Measurements from ENCODE around the gene GET4. TPM values are rescaled to one million over a fixed set of nuclear protein-coding genes. Genes with fewer than 3 reads are reported as not detected.

GET4 gene
- total RNA-seq, 6 experiments from 2014 or later, result 15.6 to 38.3 (median 28.3) TPM

DNA sequence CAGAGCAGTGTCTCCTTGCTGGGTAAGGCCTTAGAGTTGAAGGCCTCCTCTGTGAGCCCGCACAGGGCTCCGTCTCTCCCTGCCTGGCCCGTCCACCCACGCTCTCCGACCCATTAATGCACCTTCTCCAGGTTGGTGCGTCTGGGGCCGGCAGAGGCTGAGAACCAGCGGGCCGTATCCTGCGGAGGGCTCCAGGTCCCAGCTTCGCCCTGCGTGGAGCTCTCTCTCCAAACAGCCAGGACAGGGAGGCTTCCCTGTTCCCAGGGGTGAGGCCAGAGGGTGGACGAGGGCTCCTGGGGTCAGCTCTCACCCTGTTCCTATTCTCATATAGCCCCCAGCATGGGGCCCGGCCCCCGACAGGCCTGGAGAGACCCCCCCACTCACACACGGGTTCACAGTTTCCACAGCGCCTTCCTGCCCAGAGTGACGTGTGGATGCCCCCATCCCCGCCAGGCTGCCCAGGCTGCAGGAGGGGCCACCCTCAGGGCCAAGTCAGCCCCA is 34.6 kb downstream of the GET4 start:
- Histone ChIP-seq H3K9me3 (no peaks in the 10 kb centered on the region), H3K36me3 (no peaks in the 10 kb centered on the region), H3K27me3 (no peaks in the 10 kb centered on the region), H3K4me3 (no peak overlapping the region), H3K27ac (no peak overlapping the region), H3K4me1 (no peaks in the 10 kb centered on the region)
- TF ChIP-seq POLR2A (IDR thresholded peaks at IDR 0.05), result no peak
- TF ChIP-seq, protein P1, sequence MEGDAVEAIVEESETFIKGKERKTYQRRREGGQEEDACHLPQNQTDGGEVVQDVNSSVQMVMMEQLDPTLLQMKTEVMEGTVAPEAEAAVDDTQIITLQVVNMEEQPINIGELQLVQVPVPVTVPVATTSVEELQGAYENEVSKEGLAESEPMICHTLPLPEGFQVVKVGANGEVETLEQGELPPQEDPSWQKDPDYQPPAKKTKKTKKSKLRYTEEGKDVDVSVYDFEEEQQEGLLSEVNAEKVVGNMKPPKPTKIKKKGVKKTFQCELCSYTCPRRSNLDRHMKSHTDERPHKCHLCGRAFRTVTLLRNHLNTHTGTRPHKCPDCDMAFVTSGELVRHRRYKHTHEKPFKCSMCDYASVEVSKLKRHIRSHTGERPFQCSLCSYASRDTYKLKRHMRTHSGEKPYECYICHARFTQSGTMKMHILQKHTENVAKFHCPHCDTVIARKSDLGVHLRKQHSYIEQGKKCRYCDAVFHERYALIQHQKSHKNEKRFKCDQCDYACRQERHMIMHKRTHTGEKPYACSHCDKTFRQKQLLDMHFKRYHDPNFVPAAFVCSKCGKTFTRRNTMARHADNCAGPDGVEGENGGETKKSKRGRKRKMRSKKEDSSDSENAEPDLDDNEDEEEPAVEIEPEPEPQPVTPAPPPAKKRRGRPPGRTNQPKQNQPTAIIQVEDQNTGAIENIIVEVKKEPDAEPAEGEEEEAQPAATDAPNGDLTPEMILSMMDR (IDR thresholded peaks at IDR 0.05), result no peak
- DNase-seq, result no peak
- no peak for ATAC-seq
- intact Hi-C loops (cut with DNase I), result no loop called here
- WGBS (ENCODE audit: insufficient coverage, low coverage, low lambda C conversion rate, missing lambda C conversion rate), result 58% methylated on average over 2 of the region's 19 CpGs

- no peak overlapping the region for H3K4me3 ChIP-seq
- no peaks in the 10 kb centered on the region for H3K4me1 ChIP-seq
- intact Hi-C loops (cut with DNase I), result no loop called here
- H3K9me3 ChIP-seq, result no peaks in the 10 kb centered on the region
- H3K36me3 ChIP-seq, result no peaks in the 10 kb centered on the region
- no CpG with 5 or more reads among the region's 41 CpGs for WGBS (ENCODE audit: insufficient coverage, low coverage, low lambda C conversion rate, missing lambda C conversion rate)
- H3K27ac ChIP-seq, result no peak overlapping the region
- no peaks in the 10 kb centered on the region for H3K27me3 ChIP-seq
- DNase-seq (no peak), ATAC-seq (no peak)
- TF ChIP-seq, protein P1 (IDR thresholded peaks at IDR 0.05), result no peak
- no peak for TF ChIP-seq POLR2A (IDR thresholded peaks at IDR 0.05)
These were observed 35.6 kb downstream of the GET4 start for GRCh38 chr7:911791-912480.

- Histone ChIP-seq H3K4me1 (no peaks in the 10 kb centered on the region), H3K4me3 (no peak overlapping the region), H3K36me3 (no peaks in the 10 kb centered on the region), H3K27me3 (no peaks in the 10 kb centered on the region), H3K9me3 (no peaks in the 10 kb centered on the region), H3K27ac (no peak overlapping the region)
- intact Hi-C loops (cut with DNase I), result no loop called here
- ATAC-seq (peak in 1 of 4 donors; percentile 10), DNase-seq (no peak)
- TF ChIP-seq, protein P1 (IDR thresholded peaks at IDR 0.05), result no peak
- no peak for TF ChIP-seq POLR2A (IDR thresholded peaks at IDR 0.05)
- WGBS (ENCODE audit: insufficient coverage, low coverage, low lambda C conversion rate, missing lambda C conversion rate), result 68% methylated on average over 9 of the region's 31 CpGs
These were observed 37.6 kb downstream of the GET4 start for GRCh38 chr7:913736-914520.

DNA sequence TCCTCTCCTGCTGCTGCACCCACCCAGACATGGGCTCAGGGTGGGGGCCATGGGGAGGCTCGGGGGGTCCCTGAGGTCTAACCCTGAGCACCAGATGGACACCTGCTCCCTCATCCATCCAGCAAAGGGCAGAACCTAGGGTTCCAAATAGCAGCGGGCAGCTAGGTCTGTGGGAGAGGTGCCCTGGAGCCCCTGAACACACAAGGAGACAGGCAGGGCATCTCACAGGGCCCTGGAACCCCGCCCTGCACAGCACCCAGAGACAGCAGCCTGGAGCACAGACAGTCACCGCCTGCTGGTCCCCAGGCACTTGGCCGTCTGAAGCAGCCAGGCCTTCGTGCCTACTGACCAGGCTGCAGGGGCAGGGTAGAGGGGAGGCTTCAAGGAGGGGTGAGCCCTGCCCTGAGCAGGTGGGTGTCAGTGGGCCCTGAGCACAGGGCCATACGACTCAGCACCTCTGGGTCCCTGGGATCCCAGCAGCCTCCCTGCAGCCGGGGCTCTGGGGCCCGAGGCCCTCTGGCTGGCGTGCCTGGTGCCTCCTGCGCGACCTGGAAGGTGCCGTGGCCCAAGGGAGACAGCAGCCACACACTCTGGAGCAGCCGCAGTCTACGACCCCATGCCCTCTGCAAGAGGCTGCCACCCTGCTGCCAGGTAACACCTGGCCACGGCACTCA is 38.3 kb downstream of the GET4 start:
- Histone ChIP-seq H3K36me3 (no peaks in the 10 kb centered on the region), H3K27ac (no peak overlapping the region), H3K4me3 (no peak overlapping the region), H3K27me3 (no peaks in the 10 kb centered on the region), H3K9me3 (no peaks in the 10 kb centered on the region), H3K4me1 (no peaks in the 10 kb centered on the region)
- intact Hi-C loops (cut with DNase I), result no loop called here
- DNase-seq, result no peak
- no CpG with 5 or more reads among the region's 16 CpGs for WGBS (ENCODE audit: insufficient coverage, low coverage, low lambda C conversion rate, missing lambda C conversion rate)
- TF ChIP-seq POLR2A (IDR thresholded peaks at IDR 0.05), result no peak
- TF ChIP-seq, protein P1 (IDR thresholded peaks at IDR 0.05), result no peak
- no peak for ATAC-seq

Data from right lobe of liver (tissue), 6 donors.